ENCODE data around the gene CD8B2.

The CD8B2 gene

GRCh38 chr2:106540886-106541285 is 53.7 kb downstream of the CD8B2 start:
- no peak for TF ChIP-seq GATA2 (IDR thresholded peaks at IDR 0.05; ENCODE audit: low read depth, low read length)
- no peak for TF ChIP-seq GATA3 (IDR thresholded peaks at IDR 0.05; ENCODE audit: low read depth, low read length)

GRCh38 chr2:106541333-106541732 is 54.2 kb downstream of the CD8B2 start:
- TF ChIP-seq GATA3 (IDR thresholded peaks at IDR 0.05; ENCODE audit: low read depth, low read length) (no peak), GATA2 (IDR thresholded peaks at IDR 0.05; ENCODE audit: low read depth, low read length) (no peak)

- no peak for TF ChIP-seq GATA2 (IDR thresholded peaks at IDR 0.05; ENCODE audit: low read depth, low read length)
- no peak for TF ChIP-seq GATA3 (IDR thresholded peaks at IDR 0.05; ENCODE audit: low read depth, low read length)
These were observed 55.7 kb downstream of the CD8B2 start for GRCh38 chr2:106542746-106543359.

- TF ChIP-seq GATA3 (IDR thresholded peaks at IDR 0.05; ENCODE audit: low read depth, low read length) (no peak), GATA2 (IDR thresholded peaks at IDR 0.05; ENCODE audit: low read depth, low read length) (no peak)
These were observed 57.8 kb downstream of the CD8B2 start for GRCh38 chr2:106545007-106545406.

GRCh38 chr2:106546391-106546990 is 59.3 kb downstream of the CD8B2 start:
- TF ChIP-seq GATA2 (IDR thresholded peaks at IDR 0.05; ENCODE audit: low read depth, low read length) (no peak), GATA3 (IDR thresholded peaks at IDR 0.05; ENCODE audit: low read depth, low read length) (no peak)

- TF ChIP-seq GATA3 (IDR thresholded peaks at IDR 0.05; ENCODE audit: low read depth, low read length) (no peak), GATA2 (IDR thresholded peaks at IDR 0.05; ENCODE audit: low read depth, low read length) (no peak)
These were observed 60.2 kb downstream of the CD8B2 start for GRCh38 chr2:106547164-106547903.

- TF ChIP-seq GATA2 (IDR thresholded peaks at IDR 0.05; ENCODE audit: low read depth, low read length) (no peak), GATA3 (IDR thresholded peaks at IDR 0.05; ENCODE audit: low read depth, low read length) (no peak)
These were observed 64.4 kb downstream of the CD8B2 start for GRCh38 chr2:106551417-106552130.

GRCh38 chr2:106552921-106553320 is 65.8 kb downstream of the CD8B2 start:
- no peak for TF ChIP-seq GATA3 (IDR thresholded peaks at IDR 0.05; ENCODE audit: low read depth, low read length)
- TF ChIP-seq GATA2 (IDR thresholded peaks at IDR 0.05; ENCODE audit: low read depth, low read length) = no peak

GRCh38 chr2:106553321-106553720 is 66.2 kb downstream of the CD8B2 start:
- TF ChIP-seq GATA3 (IDR thresholded peaks at IDR 0.05; ENCODE audit: low read depth, low read length) (no peak), GATA2 (IDR thresholded peaks at IDR 0.05; ENCODE audit: low read depth, low read length) (no peak)

- TF ChIP-seq GATA2 (IDR thresholded peaks at IDR 0.05; ENCODE audit: low read depth, low read length) = no peak
- no peak for TF ChIP-seq GATA3 (IDR thresholded peaks at IDR 0.05; ENCODE audit: low read depth, low read length)
These were observed 67.2 kb downstream of the CD8B2 start for GRCh38 chr2:106554411-106554810.

GRCh38 chr2:106555053-106555452 is 67.9 kb downstream of the CD8B2 start:
- no peak for TF ChIP-seq GATA2 (IDR thresholded peaks at IDR 0.05; ENCODE audit: low read depth, low read length)
- no peak for TF ChIP-seq GATA3 (IDR thresholded peaks at IDR 0.05; ENCODE audit: low read depth, low read length)

- TF ChIP-seq GATA2 (IDR thresholded peaks at IDR 0.05; ENCODE audit: low read depth, low read length) (no peak), GATA3 (IDR thresholded peaks at IDR 0.05; ENCODE audit: low read depth, low read length) (no peak)
These were observed 73.6 kb downstream of the CD8B2 start for GRCh38 chr2:106560773-106561172.

GRCh38 chr2:106561356-106561755 is 74.2 kb downstream of the CD8B2 start:
- TF ChIP-seq GATA2 (IDR thresholded peaks at IDR 0.05; ENCODE audit: low read depth, low read length) (no peak), GATA3 (IDR thresholded peaks at IDR 0.05; ENCODE audit: low read depth, low read length) (no peak)

GRCh38 chr2:106561803-106562202 is 74.6 kb downstream of the CD8B2 start:
- TF ChIP-seq GATA3 (IDR thresholded peaks at IDR 0.05; ENCODE audit: low read depth, low read length) (no peak), GATA2 (IDR thresholded peaks at IDR 0.05; ENCODE audit: low read depth, low read length) (no peak)

Measured in SH-SY5Y (cell line).